K562 (cell line): Measurements from ENCODE around the gene AGO4. TPM values are rescaled to one million over a fixed set of nuclear protein-coding genes. Genes with fewer than 3 reads are reported as not detected.

Experiments used
- CBX3 ChIP-seq, 2 experiments: IDR thresholded peaks; 1 replicate in 1 of 2; 2 replicates in 1 of 2; pipeline ENCODE4 v1.6.1; 2012; ENCODE audit warnings: inconsistent platforms in 2 of 2, low read length in 2 of 2, borderline replicate concordance in 1 of 2, control low read depth in 1 of 2
- FOXK1 ChIP-seq: sonication (generic); formaldehyde crosslinking; IDR thresholded peaks from 2 replicates; pipeline ENCODE4 v1.8.0; 2022; ENCODE audit warnings: missing genetic modification reagents, mild to moderate bottlenecking, borderline replicate concordance
- HDAC6 ChIP-seq: IDR thresholded peaks from 2 replicates; pipeline ENCODE4 v1.6.1; 2012; ENCODE audit warnings: low read depth, mild to moderate bottlenecking, control low read depth, inconsistent platforms, low read length, moderate library complexity
- HNRNPK ChIP-seq: fragments of 200-400 bp; formaldehyde crosslinking; IDR thresholded peaks from one replicate; pipeline ENCODE4 v1.6.1; 2018; ENCODE audit warnings: mild to moderate bottlenecking, low read depth, low read length; ENCODE audit not compliant: poor library complexity, severe bottlenecking
- LCOR ChIP-seq: sonication (generic); formaldehyde crosslinking; IDR thresholded peaks from 2 replicates; pipeline ENCODE4 v1.8.0; 2022; ENCODE audit warnings: mild to moderate bottlenecking, missing genetic modification reagents
- MED1 ChIP-seq: sonication (generic); formaldehyde crosslinking; IDR thresholded peaks from 2 replicates; pipeline ENCODE4 v1.8.1; 2023; ENCODE audit warnings: missing genetic modification reagents, borderline replicate concordance
- MYC ChIP-seq, 2 experiments: fragments of 250-450 bp in 1 of 2; sonication (Bioruptor Pico) in 1 of 2; IDR thresholded peaks; 2 replicates each; pipeline versions ENCODE4 v1.5.1 to v1.6.1; 2012 to 2021; ENCODE audit warnings: low read depth in 2 of 2, borderline replicate concordance in 1 of 2, improper control_type of control experiment in 1 of 2, low read length in 1 of 2, mild to moderate bottlenecking in 1 of 2, moderate library complexity in 1 of 2
- POLR2AphosphoS5 ChIP-seq: IDR thresholded peaks from 2 replicates; pipeline ENCODE4 v1.6.1; 2011; ENCODE audit warnings: mild to moderate bottlenecking, low read depth, low read length, moderate library complexity; ENCODE audit not compliant: control insufficient read depth, insufficient read depth
- PTTG1 ChIP-seq: fragments of 450-650 bp; IDR thresholded peaks from 2 replicates; pipeline ENCODE4 v1.6.1; 2016; ENCODE audit warnings: low read depth, mild to moderate bottlenecking, missing genetic modification characterization, missing compliant biosample characterization
- SLC30A9 ChIP-seq: fragments of 250-450 bp; sonication (Bioruptor Pico); IDR thresholded peaks from 2 replicates; pipeline ENCODE4 v1.8.0; 2022; ENCODE audit warnings: mild to moderate bottlenecking, moderate library complexity
- SMAD4 ChIP-seq: fragments of 250-450 bp; sonication (Bioruptor Pico); conservative IDR thresholded peaks from 2 replicates; pipeline ENCODE4 v1.8.0; 2021; ENCODE audit warnings: inconsistent platforms, mild to moderate bottlenecking, moderate library complexity
- THAP7 ChIP-seq: fragments of 250-450 bp; sonication (Bioruptor Pico); IDR thresholded peaks from 2 replicates; pipeline ENCODE4 v1.5.0; 2021
- ZNF232 ChIP-seq: sonication (generic); formaldehyde crosslinking; IDR thresholded peaks from 2 replicates; pipeline ENCODE4 v1.8.0; 2022; ENCODE audit warnings: mild to moderate bottlenecking, missing genetic modification reagents
- ZNF431 ChIP-seq: sonication (generic); formaldehyde crosslinking; IDR thresholded peaks from 2 replicates; pipeline ENCODE4 v1.8.0; 2022; ENCODE audit warnings: mild to moderate bottlenecking, missing genetic modification reagents
- polyA plus RNA-seq, 8 experiments: library from polyadenylated mRNA; depleted of rRNA in 4 of 8; stranded (reverse) in 5 of 8; unstranded in 3 of 8; fragments of >200 nt; fragmentation: Nextera tagmentation in 2 of 8; fragmentation: Illumina TruSeq in 1 of 8; extraction: Ambion mirVana in 2 of 8; extraction: Trizol in 1 of 8; gene quantifications; 2 replicates each; pipeline versions ENCODE4 v1.2.1 to v1.2.3, GENCODE V29; 2011 to 2014; ENCODE audit warnings: inconsistent platforms in 1 of 8, missing spikeins in 1 of 8
- total RNA-seq, 7 experiments: library from RNA; depleted of rRNA in 6 of 7; stranded (reverse); fragments of >200 nt in 6 of 7; fragmentation: Illumina TruSeq in 2 of 7; extraction: Trizol in 2 of 7; gene quantifications; 2 replicates each; pipeline versions ENCODE4 v1.2.1 to v1.2.3, GENCODE V29; 2011 to 2021; ENCODE audit warnings: low replicate concordance in 1 of 7
- TF ChIP-seq, protein P1 (sequence below), 2 experiments: fragments of 450-650 bp; IDR thresholded peaks; 2 replicates each; pipeline ENCODE4 v1.6.1; 2016; ENCODE audit warnings: mild to moderate bottlenecking in 2 of 2, borderline replicate concordance in 1 of 2, low read depth in 1 of 2, moderate library complexity in 1 of 2
- TF ChIP-seq, protein P2 (sequence below): sonication (generic); formaldehyde crosslinking; IDR thresholded peaks from 2 replicates; pipeline ENCODE4 v1.8.0; 2022; ENCODE audit warnings: mild to moderate bottlenecking, low read depth, missing genetic modification reagents

Gene AGO4
- total and polyA plus RNA-seq, 9 of the 15 experiments (the other 6 are each of a cell fraction or from before 2014, with no cell fraction given): 1.3 to 10.5 (median 6.5) TPM

DNA sequence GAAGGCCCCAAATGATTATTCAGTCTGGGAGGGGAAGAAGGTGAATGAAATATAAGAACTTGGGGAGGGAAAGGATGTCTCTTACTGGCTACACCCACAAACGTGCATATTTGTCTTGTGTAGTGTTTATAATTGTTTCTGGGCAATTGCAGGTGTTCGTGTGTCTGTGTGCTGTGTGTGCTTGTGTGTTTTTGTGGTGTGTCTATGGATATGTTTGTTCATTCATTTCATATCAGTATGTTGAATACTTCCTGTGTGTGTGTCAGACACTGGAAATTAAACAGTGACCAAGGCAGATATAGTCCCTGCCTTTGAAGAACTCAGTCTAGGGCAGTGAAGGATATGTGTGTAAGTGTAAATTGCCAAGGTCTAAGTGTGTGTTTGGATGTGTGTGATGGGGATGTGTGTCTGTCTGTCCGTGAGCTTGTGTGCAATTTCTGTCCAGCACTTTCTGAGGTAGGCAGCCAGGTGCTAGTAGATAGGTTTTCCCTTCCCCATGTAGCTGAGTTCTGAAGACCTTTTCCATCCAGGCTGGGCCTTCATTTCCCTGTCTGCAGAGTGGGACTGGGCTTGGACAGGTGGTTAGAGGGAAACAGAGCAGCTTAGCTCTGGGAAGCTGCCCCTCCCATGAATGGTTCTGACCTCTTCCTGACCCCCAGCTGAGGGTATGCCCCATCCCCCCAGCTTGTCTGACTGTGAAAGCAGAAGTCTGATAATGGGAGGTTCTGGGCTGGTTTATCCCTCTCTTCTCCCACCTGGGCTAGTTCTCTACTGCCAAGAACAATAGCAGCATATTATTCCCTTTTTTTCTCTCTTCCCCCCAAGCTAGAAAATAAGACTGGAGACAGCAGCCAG lies 79.0 kb downstream of the AGO4 start (continued):
- peak; percentile 37; the same call in 1 of the 2 replicates for TF ChIP-seq POLR2AphosphoS5
- no peak for TF ChIP-seq MED1
- no peak for TF ChIP-seq ZNF232 (CRISPR knock-in tag)
- TF ChIP-seq PTTG1 (tag): no peak
- TF ChIP-seq MYC (IDR thresholded peaks at IDR 0.05; ENCODE audit: low read depth, low read length): peak; percentile 33; the same call in 1 of the 2 replicates
- no peak for TF ChIP-seq MYC (CRISPR knock-in tag; IDR thresholded peaks at IDR 0.05; ENCODE audit: borderline replicate concordance, low read depth)
- no peak for TF ChIP-seq HDAC6
- TF ChIP-seq CBX3 (IDR thresholded peaks at IDR 0.05; ENCODE audit: borderline replicate concordance in 1 of 2, low read length in 2 of 2): no peak
- TF ChIP-seq LCOR (CRISPR knock-in tag): no peak
- TF ChIP-seq, protein P1, sequence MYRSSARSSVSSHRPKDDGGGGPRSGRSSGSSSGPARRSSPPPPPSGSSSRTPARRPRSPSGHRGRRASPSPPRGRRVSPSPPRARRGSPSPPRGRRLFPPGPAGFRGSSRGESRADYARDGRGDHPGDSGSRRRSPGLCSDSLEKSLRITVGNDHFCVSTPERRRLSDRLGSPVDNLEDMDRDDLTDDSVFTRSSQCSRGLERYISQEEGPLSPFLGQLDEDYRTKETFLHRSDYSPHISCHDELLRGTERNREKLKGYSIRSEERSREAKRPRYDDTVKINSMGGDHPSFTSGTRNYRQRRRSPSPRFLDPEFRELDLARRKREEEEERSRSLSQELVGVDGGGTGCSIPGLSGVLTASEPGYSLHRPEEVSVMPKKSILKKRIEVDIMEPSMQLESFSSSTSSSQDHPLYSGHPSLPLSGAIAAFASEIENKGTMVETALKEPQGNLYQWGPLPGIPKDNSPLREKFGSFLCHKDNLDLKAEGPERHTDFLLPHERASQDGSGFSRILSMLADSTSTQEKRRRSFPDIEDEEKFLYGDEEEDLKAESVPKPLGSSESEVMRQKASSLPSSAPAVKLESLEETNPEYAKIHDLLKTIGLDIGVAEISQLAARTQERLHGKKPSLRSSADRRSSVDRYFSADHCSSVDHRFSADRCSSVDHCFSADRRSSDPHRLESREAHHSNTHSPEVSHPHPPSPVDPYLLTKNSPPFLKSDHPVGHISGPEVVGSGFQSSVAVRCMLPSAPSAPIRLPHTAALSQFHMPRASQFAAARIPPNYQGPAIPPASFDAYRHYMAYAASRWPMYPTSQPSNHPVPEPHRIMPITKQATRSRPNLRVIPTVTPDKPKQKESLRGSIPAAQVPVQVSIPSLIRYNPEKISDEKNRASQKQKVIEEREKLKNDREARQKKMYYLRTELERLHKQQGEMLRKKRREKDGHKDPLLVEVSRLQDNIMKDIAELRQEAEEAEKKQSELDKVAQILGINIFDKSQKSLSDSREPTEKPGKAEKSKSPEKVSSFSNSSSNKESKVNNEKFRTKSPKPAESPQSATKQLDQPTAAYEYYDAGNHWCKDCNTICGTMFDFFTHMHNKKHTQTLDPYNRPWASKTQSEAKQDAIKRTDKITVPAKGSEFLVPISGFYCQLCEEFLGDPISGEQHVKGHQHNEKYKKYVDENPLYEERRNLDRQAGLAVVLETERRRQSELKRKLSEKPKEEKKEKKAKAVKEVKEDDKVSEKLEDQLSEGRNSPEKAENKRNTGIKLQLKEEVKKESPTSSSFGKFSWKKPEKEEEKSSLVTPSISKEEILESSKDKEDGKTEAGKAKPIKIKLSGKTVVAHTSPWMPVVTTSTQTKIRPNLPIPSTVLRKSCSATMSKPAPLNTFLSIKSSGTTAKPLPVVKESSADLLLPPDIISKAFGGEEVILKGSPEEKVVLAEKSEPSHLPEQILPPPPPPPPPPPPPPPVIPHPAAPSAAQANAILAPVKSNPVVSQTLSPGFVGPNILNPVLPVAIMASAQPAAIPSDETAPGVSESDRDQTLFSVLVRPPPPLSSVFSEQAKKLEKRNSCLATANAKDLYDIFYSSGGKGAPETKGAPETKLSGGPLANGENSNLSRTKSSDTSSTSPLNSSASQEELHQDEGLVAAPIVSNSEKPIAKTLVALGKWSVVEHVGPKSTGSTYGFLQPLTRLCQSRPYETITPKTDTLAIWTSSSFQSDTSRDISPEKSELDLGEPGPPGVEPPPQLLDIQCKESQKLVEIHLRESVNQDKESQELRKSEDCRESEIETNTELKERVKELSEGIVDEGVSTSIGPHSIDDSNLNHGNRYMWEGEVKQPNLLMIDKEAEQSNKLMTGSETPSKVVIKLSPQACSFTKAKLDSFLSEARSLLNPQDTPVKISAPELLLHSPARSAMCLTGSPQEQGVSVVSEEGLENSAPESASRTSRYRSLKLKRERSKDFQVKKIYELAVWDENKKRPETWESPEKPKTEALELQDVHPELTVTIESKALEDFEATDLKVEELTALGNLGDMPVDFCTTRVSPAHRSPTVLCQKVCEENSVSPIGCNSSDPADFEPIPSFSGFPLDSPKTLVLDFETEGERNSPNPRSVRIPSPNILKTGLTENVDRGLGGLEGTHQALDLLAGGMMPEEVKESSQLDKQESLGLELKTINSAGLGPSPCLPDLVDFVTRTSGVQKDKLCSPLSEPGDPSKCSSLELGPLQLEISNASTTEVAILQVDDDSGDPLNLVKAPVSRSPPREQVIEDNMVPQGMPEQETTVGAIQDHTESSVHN (IDR thresholded peaks at IDR 0.05; ENCODE audit: borderline replicate concordance in 1 of 2, low read depth in 1 of 2): no peak
- TF ChIP-seq THAP7 (CRISPR knock-in tag): no peak
- TF ChIP-seq, protein P2, sequence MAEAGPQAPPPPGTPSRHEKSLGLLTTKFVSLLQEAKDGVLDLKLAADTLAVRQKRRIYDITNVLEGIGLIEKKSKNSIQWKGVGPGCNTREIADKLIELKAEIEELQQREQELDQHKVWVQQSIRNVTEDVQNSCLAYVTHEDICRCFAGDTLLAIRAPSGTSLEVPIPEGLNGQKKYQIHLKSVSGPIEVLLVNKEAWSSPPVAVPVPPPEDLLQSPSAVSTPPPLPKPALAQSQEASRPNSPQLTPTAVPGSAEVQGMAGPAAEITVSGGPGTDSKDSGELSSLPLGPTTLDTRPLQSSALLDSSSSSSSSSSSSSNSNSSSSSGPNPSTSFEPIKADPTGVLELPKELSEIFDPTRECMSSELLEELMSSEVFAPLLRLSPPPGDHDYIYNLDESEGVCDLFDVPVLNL (CRISPR knock-in tag): no peak
- no peak for TF ChIP-seq HNRNPK
- TF ChIP-seq SMAD4 (CRISPR knock-in tag): peak; percentile 90
- TF ChIP-seq SLC30A9 (CRISPR knock-in tag): no peak
- TF ChIP-seq ZNF431 (CRISPR knock-in tag): no peak
- TF ChIP-seq FOXK1 (CRISPR knock-in tag): peak; percentile 66; the same call in 1 of the 2 replicates
